ENCODE measurements around the gene RNASE1.
"Not testable (repeated sequence)": the region's sequence is repeated elsewhere in the genome, so short reads cannot be mapped to it uniquely, and the experiment has no call there.

Gene RNASE1

DNA sequence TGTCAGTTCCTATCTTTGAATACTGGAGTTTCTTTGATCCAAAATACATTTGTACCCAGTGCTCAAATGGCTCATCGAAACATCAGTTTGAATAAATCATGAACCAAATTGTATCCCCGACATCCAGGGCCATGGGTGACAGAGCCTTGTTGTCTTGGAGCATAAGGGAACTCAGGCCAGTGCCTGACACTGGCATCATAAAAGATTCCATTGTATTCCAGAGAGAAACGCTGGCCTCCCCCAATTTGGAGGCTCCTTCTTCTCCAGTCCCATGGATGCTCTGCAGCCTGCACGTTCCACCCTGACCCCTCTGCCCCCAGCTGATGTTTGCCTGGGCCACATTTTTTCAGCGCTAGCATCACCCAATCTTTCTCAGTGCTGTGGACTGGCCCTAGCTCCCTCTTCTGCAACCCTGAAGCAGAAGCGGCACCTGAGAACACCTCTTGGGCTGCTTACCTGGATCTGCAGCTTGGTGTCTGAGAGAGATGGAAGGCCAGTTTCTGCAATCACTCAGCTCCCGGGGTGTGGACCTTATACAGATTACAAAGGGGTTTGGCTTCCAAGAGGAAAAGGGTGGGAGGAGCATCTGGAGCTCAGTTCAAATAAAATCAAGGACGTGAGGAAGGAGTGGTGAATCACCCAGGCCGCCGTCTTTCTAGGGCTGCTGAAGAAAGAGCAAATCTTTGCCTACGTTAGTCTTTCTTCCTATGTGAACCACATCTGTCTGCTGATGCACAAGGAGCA is at the start of gene RNASE1:
TSS of gene RNASE1 (minus strand) at position 504 of the 744 bp plus-strand sequence. CDS start 776 bp downstream, outside the sequence.
- in situ Hi-C loops (cut with HindIII; ENCODE audit: low sequenced_read_pairs), result no loop called here

- in situ Hi-C loops (cut with HindIII; ENCODE audit: low sequenced_read_pairs), result no loop called here
Observed at GRCh38 chr14:20848955-20849570, 46.4 kb upstream of the RNASE1 start.

DNA sequence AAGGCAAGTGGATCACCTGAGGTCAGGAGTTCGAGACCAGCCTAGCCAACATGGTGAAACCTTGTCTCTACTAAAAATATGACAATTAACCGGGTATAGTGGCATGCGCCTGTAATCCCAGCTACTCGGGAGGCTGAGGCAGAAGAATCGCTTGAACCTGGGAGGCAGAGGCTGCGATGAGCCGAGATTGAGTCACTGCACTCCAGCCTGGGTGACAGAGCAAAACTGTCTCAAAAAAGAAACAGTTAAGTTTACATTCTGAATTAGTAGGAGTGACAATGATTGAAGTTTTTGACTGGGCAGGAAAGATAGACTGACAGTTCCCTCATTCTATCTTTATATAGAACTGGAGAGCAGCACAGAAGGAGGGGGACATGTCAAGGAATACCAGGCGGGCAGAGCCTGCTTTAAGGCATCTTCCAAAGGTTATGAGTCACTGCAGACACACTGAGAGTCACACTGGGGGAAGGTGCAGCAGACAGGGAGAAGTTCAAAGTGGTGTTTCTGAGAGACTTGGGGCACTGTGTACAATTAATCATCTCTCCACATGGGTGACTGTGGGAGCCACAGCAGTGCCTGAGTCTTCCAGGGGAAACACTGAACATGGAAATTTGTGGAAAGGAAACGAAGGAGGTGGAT is 45.8 kb upstream of the RNASE1 start:
- in situ Hi-C loops (cut with HindIII; ENCODE audit: low sequenced_read_pairs), result no loop called here

GRCh38 chr14:20846560-20846959 is 43.9 kb upstream of the RNASE1 start:
- in situ Hi-C loops (cut with HindIII; ENCODE audit: low sequenced_read_pairs), result no loop called here

- in situ Hi-C loops (cut with HindIII; ENCODE audit: low sequenced_read_pairs), result no loop called here
Observed at GRCh38 chr14:20841096-20841495, 38.5 kb upstream of the RNASE1 start.

DNA sequence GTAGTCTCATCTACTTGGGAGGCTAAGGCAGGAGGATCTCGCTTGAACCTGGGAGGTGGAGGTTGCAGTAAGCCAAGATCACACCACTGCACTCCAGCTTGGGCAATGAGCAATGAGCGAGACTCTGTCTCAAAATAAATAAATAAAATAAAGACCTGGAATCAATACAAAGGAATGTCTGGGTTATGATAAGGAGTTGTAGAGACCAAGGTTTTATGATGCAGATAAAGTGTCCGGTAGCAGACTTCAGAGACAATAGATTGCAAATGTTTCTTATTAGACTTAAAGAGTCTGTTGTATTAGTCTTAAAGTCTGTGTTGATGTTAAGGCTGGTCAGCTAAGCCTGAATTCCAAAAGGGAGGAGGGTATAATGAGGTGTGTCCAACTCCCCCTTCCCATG is 35.2 kb upstream of the RNASE1 start:
- in situ Hi-C loops (cut with HindIII; ENCODE audit: low sequenced_read_pairs), result no loop called here

DNA sequence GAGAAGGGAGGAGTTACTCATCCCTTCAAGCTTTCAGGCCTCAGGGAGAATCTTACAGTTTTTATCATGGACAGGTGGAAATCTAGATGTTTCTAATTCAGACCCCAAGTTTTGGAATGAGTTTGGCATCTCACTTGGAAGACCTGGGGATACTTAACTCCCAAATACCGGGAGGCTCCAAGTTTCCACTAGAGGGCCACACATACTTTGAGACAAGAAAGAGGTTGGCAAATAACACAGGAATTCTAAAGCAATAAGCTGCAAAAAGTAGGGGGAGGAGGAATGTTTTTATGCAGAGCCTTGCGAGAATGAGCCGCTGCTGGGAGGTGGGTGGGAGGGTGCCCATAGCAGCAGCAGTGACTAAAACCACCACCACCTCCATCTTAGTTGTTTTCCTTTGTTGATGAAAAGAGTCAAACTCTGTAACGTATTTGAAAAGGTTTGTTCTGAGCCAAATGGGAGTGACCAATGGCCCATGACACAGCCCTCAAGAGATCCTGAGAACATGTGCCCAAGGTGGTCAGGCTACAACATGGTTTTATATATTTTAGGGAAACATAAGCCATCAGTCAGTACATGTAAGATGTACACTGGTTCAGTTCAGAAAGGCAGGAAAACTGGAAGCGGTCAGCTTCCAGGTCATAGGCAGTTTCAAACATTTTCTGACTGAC is 34.2 kb upstream of the RNASE1 start:
- in situ Hi-C loops (cut with HindIII; ENCODE audit: low sequenced_read_pairs), result no loop called here

- in situ Hi-C loops (cut with HindIII; ENCODE audit: low sequenced_read_pairs), result no loop called here
Observed at GRCh38 chr14:20834899-20835298, 32.3 kb upstream of the RNASE1 start.

- in situ Hi-C loops (cut with HindIII; ENCODE audit: low sequenced_read_pairs), result no loop called here
Observed at GRCh38 chr14:20830831-20831230, 28.2 kb upstream of the RNASE1 start.

DNA sequence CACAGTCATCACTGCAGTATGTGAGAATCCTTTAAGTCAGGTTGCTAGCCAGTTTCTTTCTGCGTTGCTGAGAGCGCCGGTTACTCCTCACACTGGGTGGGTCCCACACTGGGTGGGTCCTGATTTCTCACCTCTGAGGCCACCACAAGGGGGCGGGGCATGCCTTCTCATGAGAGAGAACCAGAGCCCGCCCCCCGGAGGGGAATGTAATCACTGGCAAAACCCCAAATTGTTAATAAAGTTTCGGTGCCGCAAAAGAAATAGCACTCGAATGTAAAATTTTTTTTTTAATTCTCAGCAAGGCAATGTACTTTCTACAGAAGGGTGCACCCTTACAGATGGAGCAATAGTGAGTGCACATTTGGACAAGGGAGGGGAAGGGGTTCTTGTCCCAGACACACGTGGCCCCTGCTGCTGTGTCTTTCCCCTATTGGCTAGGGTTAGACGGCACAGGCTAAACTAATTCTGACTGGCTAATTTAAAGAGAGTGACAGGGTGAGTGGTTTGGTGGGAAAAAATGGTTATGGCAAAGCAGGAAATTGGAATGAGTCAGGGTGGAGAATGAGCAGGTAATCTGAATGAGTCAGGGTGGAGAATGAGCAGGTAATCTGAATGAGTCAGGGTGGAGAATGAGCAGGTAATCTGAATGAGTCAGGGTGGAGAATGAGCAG is 25.5 kb upstream of the RNASE1 start:
- in situ Hi-C loops (cut with HindIII; ENCODE audit: low sequenced_read_pairs), result not testable (repeated sequence)

GRCh38 chr14:20827326-20827725 is 24.7 kb upstream of the RNASE1 start:
- in situ Hi-C loops (cut with HindIII; ENCODE audit: low sequenced_read_pairs), result no loop called here

DNA sequence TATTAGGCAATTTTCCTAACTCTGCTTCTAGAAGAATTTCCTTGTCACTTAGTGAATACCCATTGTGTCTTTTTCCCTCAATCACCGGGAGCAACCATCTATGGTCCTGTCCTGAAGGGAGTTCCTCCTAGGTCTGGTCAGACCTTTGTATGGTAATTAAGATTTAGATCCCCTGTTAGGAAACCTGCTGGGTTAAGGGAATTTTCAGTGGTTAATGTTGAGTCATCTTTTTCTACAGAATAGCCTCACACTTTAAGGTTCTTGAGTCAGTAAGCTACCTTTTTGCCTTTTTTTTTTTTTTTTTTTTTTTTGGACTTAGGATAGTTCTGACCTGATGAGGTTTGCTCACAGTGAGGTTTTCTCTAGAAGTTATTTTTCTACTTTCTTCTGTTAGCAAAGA is 24.0 kb upstream of the RNASE1 start:
- in situ Hi-C loops (cut with HindIII; ENCODE audit: low sequenced_read_pairs), result not testable (repeated sequence)

- in situ Hi-C loops (cut with HindIII; ENCODE audit: low sequenced_read_pairs), result no loop called here
Observed at GRCh38 chr14:20823859-20824258, 21.2 kb upstream of the RNASE1 start.

DNA sequence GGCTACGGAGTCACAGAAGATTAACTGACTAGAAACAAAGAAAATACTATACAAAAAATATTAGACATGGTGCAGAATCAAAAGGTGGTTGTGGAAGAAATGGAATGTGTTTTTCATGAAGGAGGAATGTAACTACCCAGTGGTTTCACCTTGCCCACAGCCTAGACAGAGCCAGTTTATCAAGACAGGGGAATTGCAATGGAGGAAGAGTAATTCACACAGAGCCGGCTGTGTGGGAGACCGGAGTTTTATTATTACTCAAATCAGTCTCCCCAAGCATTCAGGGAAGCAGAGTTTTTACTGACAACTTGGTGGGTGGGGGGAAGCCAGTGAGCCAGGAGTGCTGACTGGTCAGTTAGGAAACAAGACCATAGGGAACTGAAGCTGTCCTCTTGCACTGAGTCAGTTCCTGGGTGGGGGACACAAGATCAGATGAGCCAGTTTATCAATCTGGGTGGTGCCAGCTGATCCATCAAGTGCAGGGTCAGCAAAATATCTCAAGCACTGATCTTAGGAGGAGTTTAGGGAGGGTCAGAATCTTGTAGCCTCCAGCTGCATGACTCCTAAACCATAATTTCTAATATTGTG is 19.0 kb upstream of the RNASE1 start:
- in situ Hi-C loops (cut with HindIII; ENCODE audit: low sequenced_read_pairs), result not testable (repeated sequence)

GRCh38 chr14:20820063-20820904 is 17.6 kb upstream of the RNASE1 start:
- in situ Hi-C loops (cut with HindIII; ENCODE audit: low sequenced_read_pairs), result no loop called here

- in situ Hi-C loops (cut with HindIII; ENCODE audit: low sequenced_read_pairs), result no loop called here
Observed at GRCh38 chr14:20818861-20819260, 16.2 kb upstream of the RNASE1 start.

GRCh38 chr14:20815946-20816345 is 13.3 kb upstream of the RNASE1 start:
- in situ Hi-C loops (cut with HindIII; ENCODE audit: low sequenced_read_pairs), result not testable (repeated sequence)

DNA sequence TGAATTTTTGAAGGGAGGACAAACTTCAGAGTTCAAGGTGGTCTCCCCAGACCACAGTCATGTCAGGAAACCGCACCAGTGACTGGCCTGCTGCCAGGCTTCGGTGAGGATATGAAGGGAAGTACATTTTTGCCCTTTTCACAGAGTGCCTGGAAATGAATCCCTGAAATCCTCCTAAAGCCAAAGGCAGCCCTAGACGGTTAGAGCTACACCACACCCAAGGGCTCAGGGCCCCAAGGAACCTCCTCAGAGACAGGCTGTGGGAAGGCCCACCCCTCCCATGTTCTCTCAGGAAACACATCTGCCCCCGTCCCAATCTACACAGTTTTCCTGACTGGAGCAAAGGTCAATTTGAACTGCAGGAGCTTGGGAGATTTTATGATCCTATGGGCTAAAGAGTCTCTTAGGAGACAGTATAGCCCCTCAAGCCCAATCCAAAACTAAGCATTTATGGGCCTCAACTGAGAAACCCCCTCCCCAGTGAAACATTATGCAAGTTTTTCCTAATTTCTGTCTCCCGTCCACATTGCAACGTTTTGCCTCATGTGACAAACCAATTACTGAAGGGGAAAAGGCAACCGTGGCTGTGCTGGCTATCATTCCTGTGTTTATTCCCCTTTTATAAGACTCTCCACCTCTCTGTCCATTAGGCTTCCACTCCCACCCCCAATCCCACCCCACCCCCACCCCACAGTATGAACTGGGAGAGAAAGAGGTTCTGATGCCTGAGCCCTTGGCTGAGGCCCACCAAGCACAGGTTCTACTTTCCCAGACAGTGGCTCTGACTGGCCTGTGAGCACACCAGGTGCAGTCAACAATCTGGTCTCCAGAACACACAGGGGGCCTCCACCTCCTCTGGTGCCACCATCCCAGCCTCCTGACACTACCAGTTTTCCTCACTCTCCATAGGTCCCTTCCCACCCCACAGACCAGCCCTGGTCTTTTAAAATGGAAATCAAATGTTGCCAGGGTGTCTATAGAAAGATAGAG is 9.6 kb upstream of the RNASE1 start:
- in situ Hi-C loops (cut with HindIII; ENCODE audit: low sequenced_read_pairs), result no loop called here

GRCh38 chr14:20809917-20810316 is 7.3 kb upstream of the RNASE1 start:
- in situ Hi-C loops (cut with HindIII; ENCODE audit: low sequenced_read_pairs), result no loop called here

All from DLD1 (cell line).